Measurements from ENCODE around the gene CAMK2N2. TPM values are rescaled to one million over a fixed set of nuclear protein-coding genes. Genes with fewer than 3 reads are reported as not detected.
"Not testable (repeated sequence)": the region's sequence is repeated elsewhere in the genome, so short reads cannot be mapped to it uniquely, and the experiment has no call there.

Gene CAMK2N2
- polyA plus RNA-seq, 5 donors = 0.13 to 0.29 (median 0.16) TPM

DNA sequence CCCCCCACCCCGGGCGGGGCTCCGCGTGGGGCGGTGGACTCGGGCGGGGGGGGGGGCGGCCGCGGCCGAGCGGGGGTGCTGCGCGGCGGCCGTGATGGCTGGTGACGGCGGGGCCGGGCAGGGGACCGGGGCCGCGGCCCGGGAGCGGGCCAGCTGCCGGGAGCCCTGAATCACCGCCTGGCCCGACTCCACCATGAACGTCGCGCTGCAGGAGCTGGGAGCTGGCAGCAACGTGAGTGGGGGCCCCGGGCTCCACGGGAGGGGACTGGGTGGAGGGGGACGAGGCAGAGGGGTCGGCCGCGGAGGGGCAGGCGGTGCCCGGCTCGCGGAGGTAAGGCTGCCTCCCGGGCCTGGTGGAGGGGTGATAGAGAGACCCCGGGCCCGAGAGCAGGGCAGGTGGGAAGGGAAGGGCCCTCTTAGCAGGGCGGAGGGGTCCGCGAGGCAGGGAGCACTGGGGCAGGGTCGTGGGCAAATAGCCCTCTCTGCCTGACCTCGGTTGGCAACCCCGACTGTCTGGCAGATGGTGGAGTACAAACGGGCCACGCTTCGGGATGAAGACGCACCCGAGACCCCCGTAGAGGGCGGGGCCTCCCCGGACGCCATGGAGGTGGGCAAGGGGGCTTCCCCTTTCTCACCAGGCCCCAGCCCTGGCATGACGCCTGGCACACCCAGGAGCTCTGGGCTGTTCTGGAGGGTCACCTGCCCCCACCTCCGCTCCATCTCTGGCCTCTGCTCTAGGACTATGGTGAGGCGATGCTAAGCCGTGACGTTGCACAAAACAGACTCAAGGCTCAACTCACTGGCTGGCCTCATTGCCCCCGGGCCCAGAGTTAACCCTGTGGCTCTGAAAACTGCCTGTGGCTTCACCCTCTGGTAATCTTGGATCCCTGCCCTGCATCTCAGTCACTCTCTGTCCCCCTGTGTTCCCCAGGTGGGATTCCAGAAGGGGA, 14.9 kb upstream of the CAMK2N2 start, which contains the start of gene ECE2:
ECE2 (plus strand) TSS at position 62 of the 950 bp plus-strand sequence; CDS start at position 194, 132 bp downstream.
- DNase-seq = no peak

DNA sequence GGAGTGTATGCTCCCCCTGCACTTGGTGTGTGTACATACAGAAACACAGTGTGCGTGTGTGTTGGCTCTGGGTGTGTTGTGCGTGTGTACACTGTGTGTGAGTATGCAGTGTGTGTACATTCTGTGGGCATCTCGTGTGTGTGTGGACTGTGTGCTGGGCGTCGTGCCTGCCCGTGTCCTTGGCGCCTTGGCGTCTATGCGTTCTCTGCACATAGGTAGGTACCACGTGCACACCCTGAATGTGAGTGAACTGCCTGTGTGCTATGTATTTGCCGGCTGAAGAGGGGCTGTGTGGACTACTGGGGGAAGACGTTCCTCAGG, 14.0 kb upstream of the CAMK2N2 start:
- DNase-seq = no peak

GRCh38 chr3:184272269-184272668, 10.9 kb upstream of the CAMK2N2 start:
- DNase-seq = no peak

- not testable (repeated sequence) for DNase-seq
Observed at GRCh38 chr3:184267249-184267648, 5.9 kb upstream of the CAMK2N2 start.

- DNase-seq = no peak
Observed at GRCh38 chr3:184262764-184263179, 1.4 kb upstream of the CAMK2N2 start.

GRCh38 chr3:184261854-184262763, 756 bp upstream of the CAMK2N2 start:
- no peak for DNase-seq

DNA sequence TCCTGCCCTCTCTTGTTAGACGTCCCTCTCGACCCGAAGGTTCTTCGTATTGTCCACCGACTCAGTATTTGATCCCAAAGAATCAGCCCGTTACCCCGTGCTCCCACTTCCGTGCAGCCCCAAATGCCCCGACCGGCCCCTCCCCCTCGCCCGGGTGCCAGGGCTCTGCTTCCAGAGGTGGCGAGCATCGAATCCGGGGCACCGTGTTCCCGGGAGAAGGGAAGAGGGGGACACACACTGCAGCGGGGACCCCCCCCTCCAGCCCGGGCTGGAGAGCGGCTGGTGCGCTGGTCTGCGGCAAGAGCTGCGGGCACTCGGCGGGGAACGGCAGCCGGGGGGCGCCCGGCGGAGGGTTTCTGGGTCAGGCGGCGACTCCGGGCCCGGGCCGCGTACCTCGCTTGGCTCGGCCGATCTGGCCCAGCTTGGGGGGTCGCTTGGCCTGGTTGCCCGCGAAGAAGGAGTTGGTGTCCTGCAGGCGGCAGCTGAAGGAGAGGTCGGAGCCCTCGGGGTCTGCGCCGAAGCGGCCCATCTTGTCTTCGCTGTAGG, 556 bp downstream of the CAMK2N2 start:
- DNase-seq = no peak

DNA sequence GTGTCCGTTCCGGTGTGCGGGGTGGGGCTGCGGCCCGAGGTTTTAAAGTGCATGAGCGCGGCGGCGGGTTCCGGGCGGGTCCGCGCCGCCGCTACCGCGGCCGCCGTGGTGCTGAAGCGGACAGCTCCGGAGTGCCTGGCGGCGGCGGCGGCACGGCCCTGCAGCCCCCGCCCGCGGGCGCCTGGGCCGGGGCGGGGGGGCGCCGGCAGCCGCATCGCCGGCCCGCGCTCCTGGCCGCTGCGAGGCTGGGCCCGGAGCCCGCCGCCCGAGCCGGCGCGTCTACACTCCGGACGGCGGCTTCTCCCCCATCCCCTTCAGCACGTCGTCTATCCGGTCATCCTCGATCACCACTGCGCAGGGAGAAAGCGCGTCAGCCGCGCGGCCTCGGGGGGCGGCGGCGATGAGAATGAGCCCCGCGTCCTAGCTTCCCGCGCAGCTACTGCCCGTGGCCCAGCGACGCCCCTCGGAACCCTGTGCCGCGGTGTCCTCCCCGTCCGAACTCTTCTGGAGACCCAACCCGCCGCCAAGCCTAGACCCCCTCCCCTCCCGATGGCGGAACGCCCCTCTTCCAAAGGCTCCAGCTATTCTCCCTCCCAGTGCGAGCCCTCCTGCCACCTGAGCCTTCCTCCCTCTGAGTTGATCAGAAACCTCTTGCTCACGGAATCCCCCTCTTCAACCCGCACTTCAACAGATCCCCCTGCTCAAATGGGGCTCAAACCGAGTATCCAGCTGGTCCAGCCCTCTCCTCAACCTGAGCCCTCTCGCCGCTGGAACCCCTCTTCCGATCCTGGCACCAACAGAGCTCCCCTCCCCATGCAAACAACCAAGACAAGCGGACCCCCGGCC, 1.3 kb downstream of the CAMK2N2 start:
- DNase-seq = no peak

- no peak for DNase-seq
Observed at GRCh38 chr3:184259396-184259877, 1.9 kb downstream of the CAMK2N2 start.

GRCh38 chr3:184258926-184259325, 2.4 kb downstream of the CAMK2N2 start:
- no peak for DNase-seq

- no peak for DNase-seq
Observed at GRCh38 chr3:184257083-184257915, 4.1 kb downstream of the CAMK2N2 start.

DNA sequence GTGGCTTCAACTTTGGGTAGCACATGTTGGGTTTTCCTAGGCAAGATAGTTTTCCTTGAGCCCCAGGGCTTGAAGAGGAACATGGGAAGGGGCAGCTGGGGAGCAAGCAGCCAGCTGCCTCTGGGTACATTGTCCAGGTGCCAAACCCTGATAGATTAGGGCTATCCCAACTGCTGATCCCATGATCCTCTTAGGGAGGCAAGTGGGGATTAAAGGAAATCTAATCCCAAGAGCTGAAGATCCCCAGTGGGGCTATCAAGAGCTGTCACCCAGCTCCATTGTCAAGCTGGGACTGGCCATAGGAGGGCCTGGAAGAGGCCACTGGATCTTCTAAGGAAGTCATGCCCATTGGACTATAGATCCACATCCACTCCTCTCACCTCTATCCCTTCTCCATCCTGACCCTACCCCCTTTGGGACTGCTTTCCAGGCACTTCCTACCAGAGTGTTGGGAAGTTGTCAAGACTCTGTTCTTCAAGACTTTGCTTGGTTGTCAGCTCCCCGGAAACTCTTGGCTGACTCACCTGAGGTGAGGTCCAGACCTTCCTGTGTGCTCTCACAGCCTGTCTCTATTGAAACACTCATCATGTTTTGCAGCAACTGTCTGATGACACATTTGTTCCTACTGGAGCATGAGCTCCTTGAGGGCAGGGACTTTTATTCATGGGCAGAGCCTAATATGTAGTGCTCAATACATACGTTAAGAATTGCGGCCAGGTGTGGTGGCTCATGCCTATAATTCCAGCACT, 5.9 kb downstream of the CAMK2N2 start:
- no peak for DNase-seq

DNA sequence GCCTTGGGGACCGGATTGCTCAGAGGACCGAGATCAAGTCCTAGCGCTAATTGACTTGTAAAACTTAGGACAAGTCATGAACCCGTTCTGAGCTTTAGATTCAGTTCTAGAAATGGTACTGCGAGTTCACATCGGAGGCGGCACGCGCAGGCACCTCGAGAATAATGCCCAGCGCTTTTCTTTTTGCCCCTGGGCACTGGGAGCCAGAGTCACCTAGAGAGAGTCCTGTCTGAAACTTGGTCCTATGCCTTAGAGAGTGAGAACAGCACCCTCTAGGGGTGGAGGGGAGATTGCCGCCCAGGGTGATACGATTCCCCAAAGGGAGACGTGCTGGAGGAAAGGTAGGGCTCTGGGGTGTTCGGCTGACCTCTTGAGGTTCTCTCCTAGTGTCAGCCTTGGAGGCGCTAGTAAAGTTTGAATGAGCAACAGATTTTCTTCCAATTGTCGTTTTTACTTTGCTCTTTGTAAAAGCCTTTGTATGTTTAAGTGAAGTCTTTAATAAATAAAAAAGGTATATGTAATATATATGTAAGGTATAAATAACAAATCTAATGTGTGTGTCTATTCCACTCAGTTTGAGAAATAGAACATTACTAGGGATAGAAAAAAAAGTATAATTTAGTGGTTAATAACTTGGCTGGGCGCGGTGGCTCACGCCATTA, 11.1 kb downstream of the CAMK2N2 start:
- peak; percentile 52 to 63 for DNase-seq

- peak; percentile 93 for DNase-seq
Observed at GRCh38 chr3:184249412-184250166, 11.8 kb downstream of the CAMK2N2 start, which contains the start of gene EEF1AKMT4. Gene EEF1AKMT4 (plus strand): TSS chr3:184249672. CDS start chr3:184249695, 23 bp downstream.

- peak; percentile 83 to 85 for DNase-seq
Observed at GRCh38 chr3:184248454-184249411, 12.6 kb downstream of the CAMK2N2 start, which contains the start of gene ALG3. Gene ALG3 (minus strand): TSS chr3:184248962. CDS start chr3:184248940, 22 bp downstream.

DNA sequence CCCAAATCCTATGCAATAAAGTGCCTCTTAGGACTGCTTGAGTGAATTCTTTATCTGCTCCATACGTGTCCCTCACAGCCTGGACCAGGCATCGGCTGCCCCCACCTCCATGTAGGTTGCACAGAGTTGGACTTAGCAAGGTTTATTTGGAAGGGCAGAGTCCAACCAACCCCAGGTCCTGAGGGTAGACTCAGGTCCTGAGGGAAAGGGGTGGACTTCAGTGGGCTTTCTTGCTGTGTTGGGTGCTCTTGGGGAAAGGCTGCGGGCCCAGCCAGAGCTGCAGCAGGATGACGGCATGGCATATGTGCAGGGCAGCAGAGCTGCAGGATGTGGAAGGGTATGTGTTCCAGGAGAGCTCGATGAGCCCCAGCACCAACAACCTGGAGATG, 19.1 kb downstream of the CAMK2N2 start:
- DNase-seq = no peak
